Hematopoietic multipotent progenitor cell treated with erythropoietin and hydrocortisone succinate and interleukin-3 and kit ligand, for 6 days (in vitro differentiated cells): ENCODE measurements around the gene ADAMTS2.
"Not testable (repeated sequence)": the region's sequence is repeated elsewhere in the genome, so short reads cannot be mapped to it uniquely, and the experiment has no call there.

Source experiments
- DNase-seq: peaks from one replicate; pipeline ENCODE4 v3.0.0-alpha.2; 2015

ADAMTS2 gene

DNA sequence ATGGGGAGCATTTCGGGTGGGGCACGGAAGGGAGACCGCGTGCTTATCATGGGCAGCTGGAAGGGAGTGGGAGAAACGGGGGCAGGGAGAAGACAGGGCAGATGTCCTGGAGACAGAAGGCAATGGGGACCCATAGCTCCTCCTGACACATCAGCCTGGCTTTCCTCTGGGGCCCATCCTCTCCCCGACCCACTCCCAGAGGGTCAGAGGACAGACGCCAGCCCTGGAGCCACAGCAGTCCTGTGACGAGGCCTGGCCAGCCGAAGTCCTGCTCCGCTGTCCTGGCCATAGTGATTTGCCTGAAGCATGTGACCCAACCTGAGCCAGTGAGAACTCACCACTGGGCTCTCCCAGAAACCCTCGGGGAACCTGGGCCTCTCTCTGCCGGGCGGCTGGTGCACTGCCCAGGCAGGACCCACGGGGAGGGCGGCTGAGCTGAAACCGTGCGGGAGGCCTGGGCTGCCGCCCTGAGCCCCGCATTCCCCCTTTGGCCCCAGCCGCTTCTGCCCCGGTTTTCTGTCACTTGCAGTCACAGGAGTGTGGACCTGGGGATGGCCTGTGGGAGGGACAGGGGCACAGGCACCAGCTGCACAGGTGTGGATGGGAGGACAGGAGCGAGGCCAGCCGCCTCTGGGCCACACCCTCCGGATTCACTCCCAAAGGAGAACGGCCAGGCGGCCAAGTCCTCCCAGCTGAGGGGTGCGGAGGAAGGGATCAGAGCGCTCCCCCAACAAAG lies 19.8 kb downstream of the ADAMTS2 start:
- DNase-seq: no peak

DNA sequence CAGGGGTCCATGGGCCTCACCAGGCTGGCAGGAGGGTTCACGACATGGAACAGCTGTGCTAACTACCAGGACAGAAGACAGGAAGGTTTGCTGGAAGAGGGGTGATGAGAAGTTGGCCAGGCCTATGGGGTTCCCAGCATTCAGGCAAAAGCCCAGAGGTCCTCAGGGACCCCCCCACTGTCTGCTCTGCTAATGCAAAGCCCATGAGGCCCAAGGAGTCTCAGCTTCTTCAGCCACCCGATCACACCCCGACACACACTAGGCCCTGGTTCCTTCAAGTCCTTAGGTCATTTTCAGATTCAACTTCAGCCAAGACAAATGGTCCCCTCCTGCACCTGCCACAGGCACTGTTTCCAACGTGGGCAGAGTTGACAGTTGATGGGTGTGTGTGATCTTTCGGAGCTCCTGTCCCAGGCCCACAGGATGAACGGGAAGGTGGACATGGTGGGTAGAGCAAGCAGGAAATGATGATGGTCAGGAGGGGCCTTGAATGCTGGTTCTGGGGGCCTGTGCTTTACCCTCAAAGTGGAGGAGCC lies 20.4 kb downstream of the ADAMTS2 start:
- DNase-seq: no peak

DNA sequence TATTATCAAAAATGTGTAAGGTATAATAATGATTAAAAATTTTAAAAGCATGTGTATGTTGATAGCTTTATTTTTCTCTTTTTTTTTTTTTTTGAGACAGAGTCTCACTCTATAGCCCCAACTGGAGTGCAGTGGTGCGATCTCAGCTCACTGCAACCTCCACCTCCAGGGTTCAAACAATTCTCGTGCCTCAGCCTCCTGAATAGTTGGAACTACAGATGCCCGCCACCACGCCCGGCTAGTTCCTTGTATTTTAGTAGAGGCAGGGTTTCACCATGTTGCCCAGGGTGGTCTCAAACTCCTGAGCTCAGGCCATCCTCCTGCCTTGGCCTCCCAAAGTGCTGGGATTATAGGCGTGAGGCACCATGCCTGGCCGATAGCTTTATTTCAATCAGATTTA lies 20.9 kb downstream of the ADAMTS2 start:
- DNase-seq: not testable (repeated sequence)

DNA sequence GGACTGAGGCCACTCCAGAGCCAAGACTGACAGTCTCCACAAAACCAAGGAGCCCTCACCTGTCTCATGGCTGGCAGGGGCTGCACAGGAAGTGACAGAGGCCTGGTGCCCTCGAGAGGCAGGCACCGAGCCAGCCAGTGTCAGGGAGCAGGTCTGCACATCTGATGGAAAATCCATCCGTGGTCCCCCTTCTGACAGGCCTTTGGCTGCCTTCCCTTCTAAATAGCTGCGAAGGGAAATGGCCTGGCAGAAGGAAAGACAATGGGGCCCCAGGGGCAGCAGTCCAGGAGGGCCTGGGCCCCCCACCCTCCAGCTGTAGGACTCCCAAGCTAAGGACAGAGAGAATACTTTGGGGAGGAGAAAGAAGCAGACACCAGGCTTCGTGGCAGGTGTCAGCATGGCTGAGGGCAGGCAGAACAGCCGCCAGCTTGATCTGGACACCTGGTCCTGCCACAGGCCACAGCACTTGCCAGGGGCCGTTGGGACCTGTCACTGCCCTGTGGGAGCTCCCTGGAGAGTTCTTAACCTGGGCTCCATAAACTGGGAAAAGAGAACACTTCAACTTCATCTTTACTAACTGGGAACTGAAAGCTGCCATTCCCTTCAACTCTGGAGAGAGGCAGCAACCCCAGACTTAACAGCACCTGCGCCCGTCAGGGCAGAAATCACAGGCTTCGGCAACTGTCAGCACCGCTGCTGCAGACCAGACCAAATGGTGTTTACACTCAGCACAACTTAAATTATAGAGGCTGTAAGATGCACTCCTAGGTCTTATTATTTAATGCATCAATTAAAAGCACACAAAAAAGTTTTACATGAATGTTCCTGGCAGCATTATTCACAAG lies 22.0 kb downstream of the ADAMTS2 start:
- DNase-seq: no peak

DNA sequence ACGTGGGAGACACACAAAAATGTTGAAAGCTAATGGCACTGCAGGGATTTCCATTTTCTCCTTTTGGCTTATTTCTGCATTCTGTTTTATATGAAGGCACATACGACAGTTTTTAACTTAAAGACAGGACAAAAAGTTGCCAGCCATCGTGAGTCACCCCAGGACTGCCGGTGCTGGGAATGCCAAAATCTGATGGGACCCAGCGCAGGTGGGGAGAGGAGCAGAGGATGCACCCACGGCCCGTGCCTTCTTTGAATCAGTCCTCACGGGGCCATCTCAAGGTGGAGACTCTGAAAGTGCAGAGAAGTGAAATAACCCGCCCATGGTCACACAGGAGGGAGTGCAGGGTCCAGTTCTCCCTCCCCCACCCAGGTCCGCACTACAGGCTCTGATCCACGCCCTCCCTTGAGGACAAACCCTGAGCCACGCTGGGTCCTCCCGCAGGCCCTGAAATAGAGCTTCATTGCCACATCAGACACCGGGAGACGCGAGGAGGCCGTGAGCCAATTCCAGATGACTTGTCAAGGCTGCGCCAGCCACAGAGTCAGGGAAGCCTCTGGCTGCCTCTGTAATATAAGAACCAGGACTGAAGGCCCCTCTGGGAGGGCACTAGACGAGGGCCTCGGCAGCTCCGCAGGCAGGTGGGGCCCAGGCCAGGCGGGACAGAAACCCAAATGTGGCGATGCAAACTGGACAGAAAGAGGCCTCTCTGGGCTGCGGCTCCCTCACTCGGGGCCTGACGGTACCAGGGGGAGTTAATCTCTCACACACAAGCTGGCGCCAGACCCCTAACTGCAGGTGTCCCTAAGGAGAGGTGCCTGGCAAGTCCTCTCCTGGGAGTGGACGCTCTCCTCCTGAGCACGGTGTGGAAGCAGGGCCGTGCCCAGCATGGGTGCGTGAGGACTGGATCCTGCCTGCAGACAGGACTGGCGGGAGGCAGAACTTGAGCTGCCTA lies 22.9 kb downstream of the ADAMTS2 start:
- DNase-seq: no peak

DNA sequence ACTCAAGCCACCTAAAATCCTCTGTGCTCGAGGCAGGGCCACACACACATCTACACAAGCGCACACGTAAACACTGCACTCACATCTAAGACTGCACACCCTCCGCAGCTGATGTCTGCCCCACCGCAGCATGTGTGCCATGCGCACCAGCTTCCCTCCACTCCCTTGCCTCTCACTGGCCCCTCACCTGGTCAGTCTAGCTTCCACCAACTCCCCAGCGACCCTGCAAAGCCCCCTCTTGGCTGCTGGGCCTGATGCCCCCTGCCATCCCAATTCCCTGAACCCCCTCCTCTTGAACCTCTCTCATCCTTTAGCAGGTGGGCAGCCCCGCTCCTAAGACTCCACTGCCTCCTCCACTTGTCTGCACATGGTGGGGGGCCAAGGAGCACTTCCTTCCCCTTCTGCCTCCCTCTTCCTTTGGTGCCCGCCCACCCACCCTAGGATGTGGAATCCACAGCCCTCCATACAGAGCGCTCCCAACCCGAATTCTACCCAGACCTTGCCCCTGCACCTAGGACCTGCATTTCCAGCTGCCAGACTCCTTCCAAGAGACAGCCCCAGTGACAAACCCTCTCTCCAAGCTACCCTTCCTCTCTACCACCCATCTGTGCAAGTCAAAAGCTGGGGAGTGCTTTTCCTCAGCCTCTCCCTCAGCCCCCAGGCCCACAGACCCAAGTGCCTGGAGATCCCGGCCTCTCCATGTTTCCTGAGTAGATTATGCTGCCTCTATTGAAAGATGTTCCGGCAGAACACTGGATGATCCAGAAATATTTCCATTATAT lies 23.9 kb downstream of the ADAMTS2 start:
- no peak for DNase-seq

DNA sequence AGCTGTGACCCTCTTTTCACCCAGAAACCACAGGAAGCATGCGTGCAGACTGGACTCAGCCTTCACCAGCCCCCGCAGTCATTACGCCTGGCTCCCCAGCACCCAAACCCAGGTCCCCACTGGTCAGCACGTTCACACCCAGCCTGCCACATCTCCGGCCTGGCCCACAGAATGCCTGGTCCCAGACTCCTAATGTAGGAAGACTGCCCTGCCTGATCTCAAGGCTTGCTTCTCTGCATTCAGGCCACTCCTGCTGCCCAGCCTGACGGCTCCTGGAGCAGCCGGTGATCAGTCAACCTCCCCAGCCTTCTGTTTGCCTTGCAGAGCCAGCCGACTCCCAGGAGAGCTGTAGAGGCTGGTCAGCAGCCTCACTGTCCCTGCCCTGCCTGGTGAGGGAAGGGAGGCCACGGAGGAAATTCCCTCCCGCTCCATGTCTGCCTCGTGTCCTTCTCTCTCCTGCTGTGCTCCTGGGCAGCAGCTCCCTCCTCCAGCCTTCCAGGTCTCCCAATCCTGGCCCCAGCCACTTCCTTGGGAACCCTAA lies 25.4 kb downstream of the ADAMTS2 start:
- DNase-seq: no peak

DNA sequence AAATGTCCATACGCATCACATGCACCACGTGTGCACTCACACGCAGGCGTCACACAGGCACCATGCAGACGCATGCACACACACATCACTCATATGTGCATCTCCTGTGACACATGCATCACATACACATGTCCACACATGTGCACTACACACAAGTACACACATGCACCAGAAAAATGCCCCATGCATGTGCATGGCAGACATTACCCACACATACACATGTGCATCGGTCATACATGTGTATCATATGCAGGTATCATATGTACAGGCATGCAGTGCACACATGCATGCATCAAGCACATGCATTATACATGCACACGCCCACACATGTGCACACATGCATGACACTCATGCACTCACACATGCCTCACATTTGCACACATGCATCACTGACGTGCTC lies 26.1 kb downstream of the ADAMTS2 start:
- no peak for DNase-seq

DNA sequence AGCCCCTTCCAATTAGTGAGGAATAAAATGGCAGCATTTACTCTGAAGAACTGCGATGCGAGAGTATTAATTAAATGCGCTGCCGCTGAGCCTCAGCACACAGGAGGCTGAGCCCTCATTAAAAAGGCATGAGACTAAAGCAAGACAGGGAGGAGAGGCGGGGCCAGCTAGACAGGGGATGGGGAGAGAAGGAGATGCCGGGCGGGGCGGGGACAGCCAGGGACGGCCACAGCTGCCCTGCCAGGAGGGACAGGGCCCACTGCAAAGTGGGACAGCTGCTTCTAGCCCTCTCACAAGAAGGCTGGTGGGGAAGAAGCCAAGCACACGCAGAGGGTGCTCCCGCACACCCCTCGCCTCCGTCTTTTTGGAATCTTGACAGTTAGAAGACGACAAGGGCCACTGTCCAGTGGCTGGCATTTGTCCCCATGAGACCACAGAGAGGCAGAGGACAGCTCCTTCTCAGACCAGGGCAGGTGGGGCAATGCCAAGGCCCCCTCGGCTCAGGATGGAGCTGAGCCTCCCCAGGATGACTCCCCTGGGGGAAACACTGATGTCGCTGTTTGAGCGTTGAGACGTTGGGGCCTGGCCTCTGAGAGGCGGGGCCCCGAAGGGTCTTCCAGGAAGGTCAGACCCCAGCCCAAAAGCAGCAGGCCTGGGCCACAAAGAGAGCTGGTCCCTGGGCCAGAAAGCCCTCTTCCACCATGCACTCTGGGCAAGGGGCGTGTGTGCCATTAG lies 26.9 kb downstream of the ADAMTS2 start:
- DNase-seq: no peak

DNA sequence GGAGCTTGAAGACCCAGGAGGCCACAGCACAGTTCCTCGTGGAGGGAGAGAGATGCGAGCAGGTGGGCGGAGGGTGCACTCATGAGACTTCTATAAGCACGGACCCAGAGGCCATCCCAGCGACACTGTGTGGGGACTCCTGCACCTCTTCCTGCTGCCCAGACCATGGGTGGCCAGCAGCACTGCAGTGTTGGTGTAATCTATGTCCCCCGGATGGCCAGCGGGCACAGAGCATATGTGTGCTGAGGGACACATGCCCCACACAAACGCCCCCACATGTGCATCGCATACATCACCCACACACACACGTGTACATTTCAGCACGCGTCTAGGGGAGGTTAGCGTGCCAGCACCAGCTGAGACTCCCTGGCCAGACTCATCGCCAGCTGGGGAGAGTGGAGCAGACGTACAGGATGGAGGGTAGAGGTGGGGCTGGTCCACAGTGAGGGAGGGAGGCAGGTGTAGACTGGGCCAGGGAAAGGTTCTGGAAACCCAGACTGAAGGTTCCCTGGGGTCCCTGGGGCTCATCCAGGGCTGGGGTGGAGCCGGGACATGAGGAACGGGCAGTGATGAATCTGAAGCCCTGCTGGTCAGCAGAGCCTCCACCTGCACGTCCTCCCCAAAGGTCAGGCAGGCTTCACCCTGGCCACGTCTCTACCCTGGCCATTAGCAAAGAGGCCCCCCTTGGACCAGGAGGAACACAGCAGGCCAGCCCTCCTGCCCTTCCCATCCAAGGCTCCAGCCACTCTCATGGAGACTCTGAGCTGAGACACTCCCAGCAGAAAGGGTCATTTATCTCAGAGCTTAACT lies 27.6 kb downstream of the ADAMTS2 start:
- DNase-seq: no peak

DNA sequence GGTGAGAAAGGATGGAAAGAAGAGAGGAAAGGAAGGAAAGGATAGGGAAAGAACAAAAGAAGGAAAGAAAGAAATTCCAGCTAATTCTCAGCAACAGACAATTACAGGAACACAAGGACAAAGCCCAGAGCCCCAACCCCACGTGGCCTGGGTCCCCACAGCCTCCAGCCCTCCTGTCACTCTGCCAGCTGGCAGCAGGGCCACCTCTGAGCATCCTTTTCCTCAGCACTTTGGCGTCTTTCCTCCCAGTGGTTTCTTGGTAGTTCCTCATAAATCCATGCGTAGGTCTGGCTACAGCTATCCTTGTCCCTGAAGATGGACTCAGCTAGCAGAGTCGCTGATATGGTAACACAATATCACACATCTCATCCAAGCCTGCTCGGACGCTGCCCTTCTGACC lies 28.3 kb downstream of the ADAMTS2 start:
- DNase-seq: no peak

DNA sequence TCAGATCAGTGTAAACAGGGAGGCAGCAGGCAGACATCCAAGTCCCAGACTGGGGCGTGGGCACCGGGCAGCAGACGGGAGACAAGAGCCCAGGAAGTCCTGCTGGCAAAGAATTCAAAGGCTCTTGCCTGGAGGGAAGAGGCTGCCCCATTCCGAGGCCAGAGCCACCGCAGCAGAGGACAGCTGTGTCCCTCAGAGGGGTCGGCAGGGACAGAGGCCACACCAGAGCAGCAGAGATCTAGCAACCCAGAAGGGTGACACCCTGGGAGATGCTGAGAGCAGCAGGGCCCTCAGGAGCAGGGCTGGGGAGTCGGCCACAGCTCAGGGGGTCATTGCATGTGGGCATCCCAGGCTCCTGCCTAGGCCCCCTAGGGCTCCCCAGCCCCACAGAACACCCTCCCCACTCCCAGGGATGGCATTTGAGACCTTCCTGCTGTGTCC lies 29.1 kb downstream of the ADAMTS2 start:
- no peak for DNase-seq

DNA sequence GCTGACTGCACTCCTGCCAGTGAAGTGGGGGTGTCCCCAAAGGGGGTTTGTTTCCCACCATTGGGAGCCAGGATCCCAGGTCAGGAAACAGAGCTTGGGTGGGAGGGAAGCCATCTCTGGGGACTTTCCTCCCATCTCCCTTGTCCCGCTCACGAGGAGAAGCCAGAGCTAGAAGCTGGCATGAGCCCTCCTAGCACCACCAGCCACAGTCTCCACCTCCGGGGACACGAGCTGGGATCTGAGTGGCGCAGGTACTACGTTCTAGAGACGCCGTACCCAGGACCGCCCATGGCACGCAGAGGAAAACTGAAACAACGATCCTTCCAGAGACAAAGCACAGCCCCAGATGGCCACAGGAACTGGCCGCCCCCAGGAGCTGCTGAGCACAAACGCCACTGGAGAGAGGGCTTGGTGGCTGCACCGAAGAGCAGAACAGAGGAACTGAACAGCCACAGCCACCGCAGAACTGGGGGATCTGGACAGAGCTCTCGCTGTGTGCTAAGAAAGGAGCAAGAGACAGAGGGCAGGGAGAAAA lies 29.8 kb downstream of the ADAMTS2 start:
- no peak for DNase-seq

DNA sequence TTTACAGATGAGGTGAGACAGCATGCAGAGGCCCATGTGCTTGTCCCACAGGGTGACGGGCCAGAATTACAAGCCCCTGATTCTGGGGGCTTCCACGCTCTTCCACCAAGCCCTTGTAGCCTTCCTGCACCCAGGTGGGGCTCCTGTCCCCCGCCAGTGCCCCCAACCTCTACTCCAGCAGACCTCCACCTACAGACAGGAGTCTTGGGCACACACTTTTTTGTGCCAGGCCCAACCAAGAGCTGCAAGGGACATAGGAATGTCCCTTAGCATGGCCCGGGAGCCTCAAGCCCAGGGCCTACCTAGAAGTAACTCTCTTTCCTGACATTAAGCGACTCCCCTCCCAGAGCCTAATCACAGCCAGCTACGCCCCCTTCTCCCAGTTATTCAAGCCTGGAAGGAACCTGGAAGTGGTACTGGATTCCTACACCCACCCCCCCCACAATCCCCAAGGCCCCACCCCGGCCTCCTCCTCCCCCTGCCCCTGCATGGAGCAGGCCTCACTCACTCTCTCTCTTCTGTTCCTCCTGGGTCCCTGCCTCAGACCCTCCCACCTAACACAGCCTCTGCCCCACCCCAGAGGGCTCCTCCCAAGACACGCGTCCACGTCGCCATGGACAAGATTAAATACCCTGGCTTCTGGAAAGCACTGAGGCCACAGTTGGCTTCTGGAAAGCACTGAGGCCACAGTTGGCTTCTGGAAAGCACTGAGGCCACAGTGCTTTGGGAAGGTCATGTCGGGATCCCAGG lies 30.5 kb downstream of the ADAMTS2 start:
- no peak for DNase-seq

DNA sequence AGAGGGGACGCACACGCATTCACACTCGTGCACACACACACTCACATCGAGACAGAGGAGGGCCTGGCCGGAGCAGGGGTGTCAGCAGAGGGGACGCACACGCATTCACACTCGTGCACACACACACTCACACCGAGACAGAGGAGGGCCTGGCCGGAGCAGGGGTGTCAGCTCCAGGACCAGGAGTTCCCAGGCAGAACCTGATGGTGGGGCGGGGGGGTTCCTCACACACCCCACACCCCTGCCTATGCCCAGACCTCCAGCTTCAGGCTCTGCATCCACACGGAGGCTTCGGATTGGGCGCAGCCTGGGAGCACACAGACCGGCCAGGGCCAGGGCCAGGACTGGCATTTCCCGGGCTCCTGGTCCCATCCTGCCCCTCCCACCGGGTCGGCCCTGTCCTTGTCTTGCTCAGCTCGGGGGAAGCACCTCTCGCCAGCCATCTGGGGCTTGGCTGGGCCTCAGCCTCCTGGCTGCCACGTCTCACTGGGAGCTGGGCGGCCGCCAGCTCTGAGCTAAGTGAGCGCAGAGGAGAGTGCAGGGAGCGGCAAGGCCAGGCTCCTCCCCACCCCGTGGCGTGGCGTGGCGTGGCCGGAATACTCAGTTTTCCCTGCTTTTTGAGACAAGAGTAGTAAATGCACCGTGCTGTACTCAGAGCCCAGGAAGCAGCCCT lies 31.3 kb downstream of the ADAMTS2 start:
- no peak for DNase-seq

DNA sequence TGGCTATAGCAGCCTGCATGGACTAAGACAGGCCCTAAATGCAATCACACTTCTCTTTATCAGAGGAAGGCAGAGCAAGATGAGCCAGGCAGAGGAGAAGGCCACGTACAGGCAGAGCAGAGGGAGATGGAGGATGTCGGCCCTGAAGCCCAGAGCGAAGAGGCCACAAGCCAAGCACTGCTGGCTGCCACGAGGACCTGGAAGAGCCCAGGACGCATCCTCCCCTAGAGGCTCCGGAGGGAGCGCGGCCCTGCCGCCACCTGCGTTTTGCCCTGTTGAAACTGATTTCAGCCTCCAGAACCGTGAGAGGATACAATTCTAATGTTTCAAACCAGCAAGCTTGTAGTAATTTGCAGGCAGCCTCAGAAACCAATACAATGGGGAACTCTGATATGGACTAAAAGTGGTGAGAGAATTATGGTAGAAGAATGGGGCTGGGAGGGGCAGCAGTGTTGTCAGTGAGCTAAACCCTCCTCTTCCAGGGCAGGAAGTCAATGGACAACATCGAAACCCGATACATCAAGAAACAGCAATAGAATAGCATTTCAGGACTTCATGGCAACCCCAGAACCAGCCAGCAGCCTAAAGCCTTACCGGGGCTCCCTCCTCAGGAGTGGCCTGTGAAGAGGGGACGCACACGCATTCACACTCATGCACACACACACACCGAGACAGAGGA lies 32.6 kb downstream of the ADAMTS2 start:
- DNase-seq: no peak

DNA sequence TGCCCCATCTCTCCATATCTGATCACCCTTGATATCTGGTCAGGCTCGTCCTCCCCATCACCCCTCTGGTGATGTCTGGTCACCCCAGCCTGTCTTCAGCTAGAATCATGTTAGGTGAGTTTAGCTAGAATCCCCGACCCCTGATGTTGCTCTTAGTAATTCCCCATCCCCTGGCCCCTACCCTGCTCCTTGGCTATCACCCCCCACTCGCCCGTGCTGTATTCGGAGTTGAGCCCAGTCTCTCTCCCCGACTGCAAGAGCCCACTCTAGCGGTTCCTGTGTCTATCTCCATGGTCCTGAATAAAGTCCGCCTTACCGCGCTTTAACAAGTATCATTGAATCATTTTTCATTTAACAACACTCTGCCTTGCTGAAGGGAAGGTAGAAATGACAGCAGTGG lies 33.7 kb downstream of the ADAMTS2 start:
- DNase-seq: no peak

DNA sequence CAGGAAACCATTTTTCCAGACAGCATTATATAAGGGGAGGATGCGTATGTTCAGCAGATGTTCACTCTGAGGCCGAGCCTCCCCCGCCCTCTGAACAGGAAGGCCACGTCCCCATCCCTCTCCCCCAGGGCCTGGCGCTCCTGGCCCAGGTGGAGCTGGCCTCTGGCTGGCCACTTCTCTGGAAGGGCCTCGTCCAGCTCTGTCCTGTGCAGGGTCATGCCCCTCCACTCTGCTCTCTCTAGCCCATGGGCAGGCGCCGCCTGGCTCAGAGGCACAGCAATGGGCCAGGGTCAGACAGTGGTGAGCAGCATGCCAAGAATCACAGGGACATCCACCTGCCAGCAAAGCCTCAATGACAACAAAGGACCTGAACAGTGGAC lies 34.2 kb downstream of the ADAMTS2 start:
- no peak for DNase-seq
